Fibroblast of skin of left quadriceps (primary cell): ENCODE data around the gene SUPT3H.

ENCODE experiments used
- DNase-seq, 2 experiments: peaks; one replicate each; pipeline ENCODE4 v3.0.0-alpha.2; 2013; ENCODE audit warnings: low read depth in 2 of 2

The SUPT3H gene

GRCh38 chr6:44842616-44843015, 535.1 kb downstream of the SUPT3H start:
- DNase-seq: no peak

GRCh38 chr6:44841829-44842228, 535.9 kb downstream of the SUPT3H start:
- no peak for DNase-seq

GRCh38 chr6:44837741-44838140, 540.0 kb downstream of the SUPT3H start:
- no peak for DNase-seq

- DNase-seq: no peak
These were observed 540.5 kb downstream of the SUPT3H start for GRCh38 chr6:44837255-44837654.

- DNase-seq: no peak
These were observed 544.5 kb downstream of the SUPT3H start for GRCh38 chr6:44833248-44833647.

GRCh38 chr6:44831002-44831610, 546.6 kb downstream of the SUPT3H start:
- DNase-seq: peak; percentile 71 to 76

- peak; percentile 52 for DNase-seq
These were observed 547.9 kb downstream of the SUPT3H start for GRCh38 chr6:44829836-44830235.

- no peak for DNase-seq
These were observed 549.0 kb downstream of the SUPT3H start for GRCh38 chr6:44828780-44829179.

- DNase-seq: no peak
These were observed 551.6 kb downstream of the SUPT3H start for GRCh38 chr6:44826025-44826676.

- no peak for DNase-seq
These were observed 552.5 kb downstream of the SUPT3H start for GRCh38 chr6:44825273-44825672.

- no peak for DNase-seq
These were observed 553.2 kb downstream of the SUPT3H start for GRCh38 chr6:44824567-44824966.

GRCh38 chr6:44820759-44821158, 557.0 kb downstream of the SUPT3H start:
- no peak for DNase-seq

- no peak for DNase-seq
These were observed 557.4 kb downstream of the SUPT3H start for GRCh38 chr6:44820321-44820720.

GRCh38 chr6:44811456-44811855, 566.3 kb downstream of the SUPT3H start:
- no peak for DNase-seq

GRCh38 chr6:44809258-44809657, 568.5 kb downstream of the SUPT3H start:
- no peak for DNase-seq

GRCh38 chr6:44808148-44808547, 569.6 kb downstream of the SUPT3H start:
- DNase-seq: no peak

- no peak for DNase-seq
These were observed 571.1 kb downstream of the SUPT3H start for GRCh38 chr6:44806656-44807055.

GRCh38 chr6:44805238-44805846, 572.4 kb downstream of the SUPT3H start:
- DNase-seq: peak; percentile 93

GRCh38 chr6:44804546-44805159, 573.1 kb downstream of the SUPT3H start:
- no peak for DNase-seq

- DNase-seq: no peak
These were observed 573.7 kb downstream of the SUPT3H start for GRCh38 chr6:44804016-44804415.

GRCh38 chr6:44800784-44801592, 576.7 kb downstream of the SUPT3H start:
- DNase-seq: no peak

- DNase-seq: no peak
These were observed 577.5 kb downstream of the SUPT3H start for GRCh38 chr6:44800171-44800783.
